DOHH2 (cell line): Measurements from ENCODE around the gene MORN3.

Source experiments
- CTCF ChIP-seq: fragments of 200-600 bp; sonication (generic); IDR thresholded peaks from one replicate; pipeline ENCODE4 v1.5.1; 2014; ENCODE audit warnings: antibody characterized with exemption, mild to moderate bottlenecking, low read depth, low read length; ENCODE audit not compliant: poor library complexity, severe bottlenecking
- EZH2phosphoT487 ChIP-seq: fragments of 200-600 bp; sonication (generic); IDR thresholded peaks from 2 replicates; pipeline ENCODE4 v1.6.1; 2017; ENCODE audit warnings: borderline replicate concordance, mild to moderate bottlenecking, antibody characterized with exemption, low read length, moderate library complexity, mixed read lengths

- TF ChIP-seq CTCF (no peak), EZH2phosphoT487 (no peak)
These were observed 43.2 kb downstream of the MORN3 start, which contains the start of gene ORAI1 for GRCh38 chr12:121626087-121626852.
